Hepatocyte (in vitro differentiated cells): ENCODE measurements around the gene CDKN2AIPNL.
A peak's percentile ranks its signal among the peaks of the same experiment; 100 is the strongest.

ENCODE experiments used
- CTCF ChIP-seq: fragments of 200-600 bp; sonication (generic); IDR thresholded peaks from 2 replicates; pipeline ENCODE4 v1.5.1; 2016; ENCODE audit warnings: antibody characterized with exemption, mild to moderate bottlenecking; ENCODE audit not compliant: poor library complexity
- EZH2 ChIP-seq: fragments of 200-600 bp; sonication (generic); IDR thresholded peaks from 2 replicates; pipeline ENCODE4 v1.6.1; 2016; ENCODE audit warnings: antibody characterized with exemption, mild to moderate bottlenecking, borderline replicate concordance
- EZH2phosphoT487 ChIP-seq: fragments of 200-600 bp; sonication (generic); IDR thresholded peaks from one replicate; pipeline ENCODE4 v1.6.1; 2018; ENCODE audit warnings: antibody characterized with exemption, mild to moderate bottlenecking, low read depth, moderate library complexity; ENCODE audit not compliant: unreplicated experiment, severe bottlenecking

GRCh38 chr5:134411546-134412266 lies at the start of gene CDKN2AIPNL:
- TF ChIP-seq CTCF (peak; percentile 84), EZH2phosphoT487 (no peak), EZH2 (no peak)
